Muscle of back (tissue), 11 donors: ENCODE measurements around the gene ZFYVE26. TPM values are rescaled to one million over a fixed set of nuclear protein-coding genes. Genes with fewer than 3 reads are reported as not detected.
"Not testable (repeated sequence)": the region's sequence is repeated elsewhere in the genome, so short reads cannot be mapped to it uniquely, and the experiment has no call there.

Source experiments
- DNase-seq, 3 donors: peaks; one replicate each; pipeline versions ENCODE4 v3.0.0 to v3.0.0-alpha.2; 2013
- polyA plus RNA-seq, 10 donors: library from polyadenylated mRNA; unstranded; fragments of 120-200 nt; gene quantifications; one replicate each; pipeline ENCODE4 v1.2.1, GENCODE V29; 2013; ENCODE audit not compliant: insufficient read length in 10 of 10

Gene ZFYVE26
- polyA plus RNA-seq, 10 donors = 9.3 to 16.5 (median 12.3) TPM

DNA sequence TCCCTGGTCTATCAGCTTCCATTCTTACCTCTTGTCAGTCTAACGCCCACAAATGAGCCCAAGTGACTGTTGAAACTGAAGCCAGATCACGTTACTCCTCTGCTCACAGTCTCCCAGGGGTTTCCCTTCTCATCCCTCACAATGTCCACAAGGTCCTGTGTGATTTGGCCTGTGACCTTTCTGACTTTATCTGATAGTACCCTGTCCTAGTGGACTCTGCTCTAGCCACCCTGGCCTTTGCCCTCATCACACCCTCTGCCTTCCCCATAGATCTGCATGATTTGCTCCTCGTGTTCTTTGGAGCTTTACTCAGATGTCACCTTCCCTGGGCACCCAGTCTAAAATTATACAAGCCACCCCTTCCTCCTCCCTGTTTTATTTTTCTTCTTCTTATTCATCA is 59.2 kb downstream of the ZFYVE26 start:
- no peak for DNase-seq

DNA sequence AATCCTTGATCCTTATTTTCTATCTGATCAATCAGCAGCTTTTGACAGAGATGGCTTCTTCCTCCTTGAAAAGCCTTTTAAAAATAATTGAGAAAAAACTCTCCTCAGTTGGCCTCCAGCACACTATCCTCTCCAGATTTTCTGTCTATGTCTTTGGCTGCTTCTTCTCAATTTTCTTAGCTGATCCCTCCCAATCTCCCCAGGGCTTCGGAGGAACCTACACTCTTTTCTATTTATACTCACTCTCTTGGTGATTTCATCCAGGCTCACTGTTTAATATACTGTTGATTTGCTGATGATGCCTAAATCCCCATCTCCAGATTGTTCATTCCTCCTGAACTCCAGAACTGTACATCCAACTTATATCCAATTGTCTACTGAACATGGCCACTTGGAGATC is 59.9 kb downstream of the ZFYVE26 start:
- peak in 1 of 3 donors; percentile 58 for DNase-seq

DNA sequence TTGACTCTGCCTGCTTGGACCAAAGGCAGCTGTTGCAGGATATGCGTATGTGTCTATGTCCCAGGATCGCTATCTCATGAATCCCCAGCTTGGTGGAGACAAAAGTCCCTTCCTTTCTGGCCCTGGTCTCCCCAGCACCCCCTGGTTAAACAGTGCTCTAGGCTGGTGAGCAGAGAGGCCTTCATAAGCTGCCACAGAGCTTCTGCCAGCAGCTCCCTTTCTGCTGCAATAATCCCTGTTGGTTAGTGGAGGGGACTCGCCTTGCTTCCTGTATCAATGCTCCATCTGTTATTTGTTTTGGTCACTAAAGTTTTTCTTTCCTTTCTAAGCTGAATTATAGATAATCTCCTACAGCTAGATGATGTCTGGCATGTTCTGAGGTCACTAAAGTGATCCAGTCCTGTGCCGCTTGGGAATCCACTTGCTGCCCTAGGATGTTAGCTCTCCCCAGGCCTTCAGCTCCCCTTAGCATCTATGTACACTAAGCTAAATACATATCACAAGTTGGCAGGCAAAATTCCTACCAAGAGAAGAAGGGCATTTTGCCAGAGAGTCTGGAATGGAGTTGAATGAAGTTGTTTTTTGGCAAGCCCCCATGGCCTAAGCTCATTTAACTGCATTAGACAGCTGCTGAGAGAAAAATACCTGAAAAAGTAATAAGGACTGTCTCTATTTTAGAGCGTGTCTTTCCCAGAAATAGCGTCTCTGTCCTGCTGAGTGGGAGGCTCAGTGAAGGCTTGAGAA is 66.9 kb downstream of the ZFYVE26 start:
- peak; percentile 29 to 67 (median 53) for DNase-seq

DNA sequence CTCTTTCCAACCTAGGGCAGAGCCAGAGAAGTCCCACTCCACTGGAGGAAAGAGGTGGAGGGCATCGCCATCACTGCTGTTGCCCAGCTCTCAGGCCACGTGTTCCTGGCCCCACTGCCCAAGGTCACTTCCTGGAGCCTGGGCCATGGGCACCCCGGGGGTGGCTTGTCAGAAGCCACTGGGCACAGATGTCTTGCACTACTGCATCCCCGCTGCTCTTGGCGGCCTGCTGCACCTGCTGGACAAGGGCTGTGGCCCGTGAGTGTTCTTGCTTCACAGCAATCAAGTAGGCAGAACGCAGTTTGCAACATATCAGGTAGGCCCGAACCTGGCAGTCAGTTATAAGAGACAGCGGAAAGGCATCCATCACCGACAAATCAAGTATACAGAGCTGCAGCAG is 68.1 kb downstream of the ZFYVE26 start:
- no peak for DNase-seq

DNA sequence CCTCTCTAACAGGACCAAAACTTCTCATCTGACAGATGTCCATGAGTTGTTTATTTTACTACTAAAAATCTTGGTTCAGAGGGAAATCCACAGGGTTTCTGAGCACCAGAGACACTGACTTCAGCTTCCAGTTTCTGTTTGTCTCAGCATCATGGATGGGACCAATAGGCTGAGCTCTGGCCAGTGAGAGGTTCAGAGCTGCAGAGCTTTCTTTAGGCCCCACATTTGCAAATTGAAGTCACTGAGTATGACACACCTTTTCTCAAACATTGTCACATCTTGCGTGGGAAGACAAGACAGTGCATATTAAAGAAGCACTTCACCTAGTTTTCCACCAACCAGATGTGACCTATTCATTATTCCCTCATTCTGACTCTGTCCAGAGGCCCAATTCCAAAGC is 69.5 kb downstream of the ZFYVE26 start:
- DNase-seq = no peak

DNA sequence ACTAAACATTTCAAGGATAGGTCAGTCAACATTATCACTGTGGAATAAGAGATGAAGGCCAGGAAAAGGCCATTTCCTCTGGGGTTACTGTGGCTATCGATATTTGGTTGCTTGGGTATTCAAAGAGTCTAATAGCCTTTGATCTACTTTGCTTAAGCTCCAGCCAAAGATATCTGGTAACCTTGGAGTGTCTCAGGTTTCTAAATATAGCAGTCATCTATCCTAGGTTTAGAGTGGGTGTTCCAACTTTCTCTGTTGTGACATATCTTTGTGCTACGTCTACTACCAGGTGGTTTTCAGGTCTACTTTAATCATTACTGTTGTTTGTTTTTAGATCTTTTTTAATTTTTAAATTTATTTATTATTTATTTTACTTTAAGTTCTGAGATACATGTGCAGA is 72.3 kb downstream of the ZFYVE26 start:
- no peak for DNase-seq

DNA sequence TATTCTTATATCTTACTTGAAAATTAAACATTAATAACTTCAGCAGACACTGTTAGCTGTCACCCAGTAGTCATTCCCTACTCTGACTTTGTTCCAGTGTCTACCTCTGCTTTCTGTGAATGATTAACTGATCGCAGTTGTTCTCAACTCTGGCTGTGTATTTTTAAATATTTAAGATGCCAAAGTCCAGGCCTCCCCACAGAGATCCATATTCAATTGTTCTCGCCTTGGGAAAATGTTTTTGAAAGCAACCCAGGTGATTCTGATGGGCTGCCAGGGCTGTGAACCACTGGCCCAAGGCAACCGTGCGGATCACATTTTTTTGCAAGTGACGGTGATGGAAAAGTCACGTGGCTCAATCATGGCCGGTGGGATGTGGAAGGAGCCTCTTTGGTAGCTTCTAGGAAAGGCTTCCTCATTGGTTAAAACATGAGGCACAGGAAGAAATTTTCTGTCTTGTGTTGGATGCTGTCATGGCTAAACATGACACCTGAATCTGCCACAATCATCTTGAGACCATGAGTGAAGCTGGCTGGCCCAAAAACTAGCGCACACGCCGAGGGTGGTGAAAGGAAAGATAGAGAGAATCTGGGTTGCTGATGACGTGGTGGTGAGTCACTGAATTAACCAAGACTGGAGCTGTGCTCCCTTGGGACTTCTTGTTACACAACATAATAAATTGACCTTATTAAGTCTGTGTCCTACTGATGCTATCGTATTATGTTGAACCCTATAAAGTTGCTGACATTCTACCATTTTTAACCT is 77.5 kb downstream of the ZFYVE26 start:
- peak in 2 of 3 donors; percentile 5 to 84 for DNase-seq

DNA sequence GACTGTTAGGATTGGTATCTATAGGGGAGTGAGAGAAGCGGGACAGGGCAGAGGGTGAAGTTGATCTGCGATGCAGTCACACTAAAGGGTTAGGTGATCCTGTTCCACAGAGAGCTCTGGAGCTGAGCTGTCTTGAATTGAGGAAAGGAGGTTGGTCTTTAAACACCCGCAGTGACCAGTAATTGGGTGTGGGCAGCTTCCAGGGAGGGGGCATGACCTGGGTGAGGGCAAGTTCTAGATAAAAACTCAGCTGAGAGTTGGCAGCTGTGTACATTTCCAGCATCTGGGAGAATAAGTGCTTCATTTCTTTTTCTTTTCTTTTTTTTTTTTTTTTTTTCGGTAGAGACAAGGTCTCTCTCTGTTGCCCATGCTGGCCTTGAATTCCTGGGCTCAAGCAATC is 79.6 kb downstream of the ZFYVE26 start:
- no peak for DNase-seq

DNA sequence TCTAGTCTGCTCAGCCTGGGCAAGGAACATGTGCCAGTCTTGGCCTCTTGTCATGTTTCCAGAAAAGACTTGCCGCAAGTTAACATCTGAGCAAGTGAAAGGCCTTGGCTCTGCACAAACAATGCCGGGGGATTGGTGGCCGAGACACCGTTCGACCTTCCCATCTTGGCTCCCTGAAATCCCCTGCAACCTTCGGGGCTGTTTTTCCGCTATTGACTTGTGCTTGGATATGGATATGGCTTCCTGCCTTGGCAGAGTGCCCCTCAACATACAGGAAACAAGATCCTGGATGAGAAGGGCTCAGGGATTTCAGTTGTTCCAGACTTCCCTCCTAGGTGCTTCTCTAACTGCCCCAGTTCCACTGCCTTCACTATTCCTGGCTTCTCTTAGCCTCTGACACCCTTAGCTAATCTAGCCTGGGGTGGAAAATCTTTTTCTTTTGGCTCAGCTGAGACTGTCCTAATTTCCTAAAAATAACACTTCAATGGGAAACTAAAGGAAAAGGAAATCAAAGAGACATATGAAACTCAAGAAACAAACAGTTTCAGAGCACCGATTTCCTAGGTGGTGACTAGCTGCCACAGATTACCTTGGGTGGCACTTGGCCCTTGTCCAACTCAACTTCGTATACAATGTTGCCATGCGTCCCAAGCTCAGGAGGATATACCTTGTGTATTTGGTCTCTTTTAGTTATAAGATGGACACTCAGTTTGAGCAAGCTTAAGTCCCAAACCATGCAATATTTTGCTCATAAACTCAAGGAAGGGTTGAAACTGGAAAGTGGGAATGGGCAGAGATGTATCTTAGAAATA is 80.8 kb downstream of the ZFYVE26 start:
- peak in 2 of 3 donors; percentile 41 to 54 for DNase-seq

DNA sequence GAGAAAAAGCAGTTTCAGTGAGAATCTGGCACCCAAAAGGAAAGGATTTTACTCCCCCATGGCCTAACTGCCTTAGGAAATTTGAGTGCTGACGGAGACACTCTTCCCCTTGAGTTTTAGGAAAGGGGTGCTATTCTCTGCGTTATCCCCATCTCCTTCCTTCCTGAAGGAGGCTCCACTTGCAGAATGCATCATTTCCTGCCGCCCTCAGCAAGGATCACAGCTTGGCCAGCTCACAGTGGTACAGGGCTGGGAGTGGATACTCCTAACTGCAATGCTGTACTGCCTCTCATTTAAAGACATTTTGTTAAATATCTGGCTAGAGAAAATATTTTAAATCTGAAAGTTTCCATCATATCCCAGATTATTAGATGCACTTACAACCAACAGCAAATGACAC is 81.7 kb downstream of the ZFYVE26 start:
- DNase-seq = peak in 1 of 3 donors; percentile 36

DNA sequence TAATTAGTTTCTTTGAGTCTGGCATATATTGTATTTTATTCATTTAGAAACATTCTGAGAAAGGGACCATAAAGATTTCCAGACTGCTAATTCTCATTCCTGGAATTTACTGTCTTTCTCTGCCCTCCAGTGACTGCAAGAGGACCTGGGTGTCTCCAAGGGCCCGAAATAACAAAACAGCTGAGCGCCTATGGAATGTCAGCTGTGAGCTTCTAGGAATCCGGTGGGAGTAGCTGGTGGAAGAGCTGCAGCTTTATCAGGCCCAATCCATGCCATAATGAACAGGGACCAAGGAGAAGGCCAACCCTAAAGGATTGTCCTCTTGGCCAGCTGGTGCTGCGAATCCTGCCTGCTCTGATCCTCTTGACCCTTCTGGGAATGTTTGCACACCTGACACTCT is 82.8 kb downstream of the ZFYVE26 start:
- peak; percentile 40 to 64 (median 45) for DNase-seq

DNA sequence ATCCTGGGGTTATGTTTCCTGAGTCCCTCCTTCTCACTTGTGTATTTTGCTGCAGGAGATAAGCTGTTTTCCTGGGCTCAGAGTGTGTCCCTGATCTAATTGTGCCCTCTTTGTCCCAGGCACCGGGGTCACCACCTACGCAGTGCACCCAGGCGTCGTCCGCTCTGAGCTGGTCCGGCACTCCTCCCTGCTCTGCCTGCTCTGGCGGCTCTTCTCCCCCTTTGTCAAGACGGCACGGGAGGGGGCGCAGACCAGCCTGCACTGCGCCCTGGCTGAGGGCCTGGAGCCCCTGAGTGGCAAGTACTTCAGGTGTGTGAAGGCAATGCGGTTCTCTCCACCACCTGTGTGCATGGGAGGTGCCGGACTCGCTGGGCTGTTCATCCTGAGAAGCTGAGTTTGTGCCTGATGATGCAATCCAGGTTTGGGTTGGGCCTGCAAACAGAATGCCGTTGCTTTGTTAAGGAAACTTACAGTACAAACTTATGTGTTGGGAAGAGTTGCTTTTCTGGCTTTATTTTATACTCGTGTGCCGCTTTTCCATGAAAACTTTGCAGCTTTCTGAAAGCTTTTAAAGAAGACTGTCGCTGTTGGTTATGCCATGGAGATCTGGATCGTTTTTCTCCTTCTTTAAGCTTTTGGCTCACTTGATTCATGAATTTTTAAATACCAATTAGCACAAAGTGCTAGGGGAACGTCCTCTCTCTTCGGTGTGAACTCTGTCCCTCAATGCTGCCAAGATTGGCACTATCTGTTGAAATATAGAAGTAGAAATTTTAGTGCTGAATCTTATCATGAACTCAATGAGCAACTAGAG is 87.1 kb downstream of the ZFYVE26 start:
- no peak for DNase-seq

DNA sequence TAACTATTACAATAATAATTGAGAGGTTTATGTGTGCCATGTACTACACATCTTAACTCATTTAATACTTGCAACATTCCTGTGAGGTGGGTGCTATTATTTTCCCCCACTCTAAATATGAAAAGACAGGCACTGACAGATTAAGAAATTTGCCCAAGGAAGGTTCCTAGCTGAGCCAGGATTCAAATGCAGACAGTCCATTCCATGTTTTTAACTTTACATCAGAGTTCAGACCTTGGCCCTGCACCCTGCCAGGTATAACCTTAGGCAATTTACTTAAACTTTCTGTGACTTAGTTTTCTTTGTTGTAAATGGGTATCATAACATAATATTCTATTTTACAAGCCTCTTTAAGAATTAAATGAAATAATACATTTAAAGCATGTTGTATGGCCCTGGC is 88.1 kb downstream of the ZFYVE26 start:
- DNase-seq = no peak

DNA sequence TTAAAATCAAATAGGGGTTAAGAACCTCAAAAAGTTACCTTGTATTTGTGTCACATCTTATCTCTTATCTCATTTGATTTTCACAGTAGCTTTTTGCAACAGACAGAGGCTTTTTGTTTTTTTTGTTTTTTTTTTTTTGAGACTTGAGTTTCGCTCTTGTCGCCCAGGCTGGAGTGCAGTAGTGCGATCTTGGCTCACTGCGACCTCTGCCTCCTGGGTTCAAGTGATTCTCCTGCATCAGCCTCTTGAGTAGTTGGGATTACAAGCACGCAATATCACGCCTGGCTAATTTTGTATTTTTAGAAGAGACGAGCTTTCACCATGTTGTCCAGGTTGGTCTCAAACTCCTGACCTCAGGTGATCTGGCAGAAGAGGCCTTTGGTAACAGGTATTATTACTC is 89.0 kb downstream of the ZFYVE26 start:
- no peak for DNase-seq

DNA sequence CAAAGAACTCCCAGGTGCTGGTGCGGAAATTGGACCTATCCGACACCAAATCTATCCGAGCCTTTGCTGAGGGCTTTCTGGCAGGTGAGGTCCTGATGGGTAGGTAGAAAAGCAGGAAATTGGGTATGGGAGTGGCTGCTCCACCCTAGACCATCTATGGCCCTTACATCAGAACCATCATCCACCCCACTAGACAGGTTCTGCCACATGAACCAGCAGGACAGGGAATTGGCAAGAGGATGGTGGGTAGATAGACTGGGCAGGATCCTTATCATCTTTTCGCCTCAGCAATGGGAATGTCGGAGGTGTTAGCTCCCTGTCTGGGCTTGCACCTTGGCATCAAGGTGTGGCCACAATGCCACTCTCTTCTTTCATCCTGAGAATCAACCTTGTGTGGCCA is 91.2 kb downstream of the ZFYVE26 start:
- no peak for DNase-seq

DNA sequence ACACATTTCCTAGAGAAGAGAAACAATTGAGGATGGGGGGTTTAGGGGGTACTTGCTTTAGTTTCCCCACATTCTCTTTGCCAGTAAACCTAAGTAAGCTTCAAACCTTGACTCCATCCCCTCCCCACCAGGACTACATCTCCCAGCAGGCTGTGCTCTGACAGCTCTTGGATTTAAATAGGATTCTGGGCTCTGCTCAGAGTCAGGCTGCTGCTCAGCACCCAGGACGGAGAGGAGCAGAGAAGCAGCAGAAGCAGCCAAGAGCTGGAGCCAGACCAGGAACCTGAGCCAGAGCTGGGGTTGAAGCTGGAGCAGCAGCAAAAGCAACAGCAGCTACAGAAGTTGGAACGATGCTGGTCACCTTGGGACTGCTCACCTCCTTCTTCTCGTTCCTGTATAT is 94.1 kb downstream of the ZFYVE26 start:
- peak; percentile 38 to 89 (median 79) for DNase-seq

DNA sequence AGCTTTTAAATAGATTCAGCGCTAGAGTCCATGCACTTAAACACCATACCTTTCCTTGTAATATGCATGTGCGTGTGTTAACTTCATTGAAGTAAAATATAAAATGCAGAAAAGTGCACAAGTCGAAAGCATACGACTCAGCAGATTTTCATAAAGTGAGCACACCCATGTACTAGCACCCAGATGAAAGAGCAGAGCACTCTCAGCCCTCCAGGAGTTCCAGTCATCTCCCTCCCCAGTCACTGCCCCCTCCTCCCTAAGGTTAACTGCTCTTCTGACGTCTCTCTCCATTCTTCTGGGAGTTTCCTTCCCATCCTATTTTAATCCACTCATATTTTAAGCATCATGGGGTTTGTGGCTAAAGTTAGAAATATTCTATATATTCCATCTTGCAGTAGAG is 94.5 kb downstream of the ZFYVE26 start:
- DNase-seq = no peak

DNA sequence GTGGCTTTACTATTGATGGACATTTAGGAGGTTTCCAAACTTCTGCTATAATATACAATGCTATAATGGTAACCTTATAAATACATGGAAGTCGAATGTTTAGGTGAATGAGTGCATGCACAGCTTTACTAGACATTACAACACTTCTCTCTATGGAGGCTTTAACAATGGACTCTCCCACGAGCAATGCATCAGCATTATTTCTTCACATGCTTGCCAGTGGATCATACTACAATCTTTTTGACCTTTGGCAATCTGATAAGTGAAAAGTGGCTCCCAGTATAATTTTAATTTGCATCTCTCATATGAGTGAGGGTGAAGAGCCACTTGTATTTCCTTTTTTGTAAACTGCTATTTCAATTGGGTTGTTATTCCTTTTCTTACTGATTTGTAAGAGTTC is 96.5 kb downstream of the ZFYVE26 start:
- DNase-seq = no peak

DNA sequence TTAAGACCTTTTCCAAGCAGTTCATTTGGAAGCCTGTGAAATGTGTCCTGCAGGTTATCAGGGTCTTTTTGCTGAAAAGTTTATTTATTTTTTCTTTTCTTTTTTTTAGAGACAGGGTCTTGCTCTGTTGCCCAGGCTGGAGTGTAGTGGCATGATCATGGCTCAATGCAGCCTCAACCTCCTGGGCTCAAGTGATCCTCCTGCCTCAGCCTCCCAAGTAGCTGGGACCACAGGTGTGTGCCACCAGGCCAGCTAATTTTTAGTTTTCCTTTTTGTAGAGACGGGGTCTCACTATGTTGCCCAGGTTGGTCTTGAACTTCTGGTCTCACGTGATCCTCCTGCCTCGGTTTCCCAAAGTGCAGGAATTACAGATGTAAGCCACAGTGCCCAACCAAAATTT is 97.0 kb downstream of the ZFYVE26 start:
- DNase-seq = not testable (repeated sequence)

DNA sequence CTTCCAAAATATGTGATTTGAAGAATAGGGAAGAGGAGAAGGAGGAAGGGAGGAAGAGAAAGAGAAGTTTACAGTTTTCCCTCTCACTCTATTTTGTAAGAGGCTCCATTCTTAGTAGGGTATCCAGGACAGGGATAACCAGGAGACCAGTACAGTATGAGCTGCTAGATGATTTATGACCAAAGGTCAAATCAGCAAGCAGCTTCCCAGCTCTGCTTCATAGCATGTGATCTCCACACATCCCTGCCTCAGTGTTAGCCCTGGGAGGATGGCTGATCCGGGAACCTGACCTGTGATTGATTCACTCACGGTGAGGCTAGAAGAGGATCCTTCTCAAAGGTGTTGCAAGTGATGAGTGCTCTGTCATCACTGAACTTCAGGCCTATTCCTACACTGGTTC is 98.1 kb downstream of the ZFYVE26 start:
- no peak for DNase-seq

DNA sequence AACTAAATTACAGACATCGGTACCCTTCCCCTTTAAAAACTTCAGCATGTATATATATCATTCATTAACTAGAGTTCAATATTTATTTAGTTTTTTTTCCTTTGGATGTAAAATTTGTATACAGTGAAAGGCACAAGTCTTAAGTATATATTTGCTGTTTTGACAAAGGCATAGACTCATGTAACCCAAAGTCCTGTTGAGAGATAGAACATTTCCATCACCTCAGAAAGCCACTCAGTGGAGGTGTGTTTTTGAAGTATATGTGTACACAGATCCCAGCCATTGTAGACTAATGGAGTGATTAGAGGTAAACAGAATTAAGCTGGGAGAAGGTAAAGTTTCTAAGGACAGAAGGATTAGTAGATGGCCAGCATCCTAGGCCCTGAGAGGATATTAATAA is 99.3 kb downstream of the ZFYVE26 start:
- DNase-seq = no peak

DNA sequence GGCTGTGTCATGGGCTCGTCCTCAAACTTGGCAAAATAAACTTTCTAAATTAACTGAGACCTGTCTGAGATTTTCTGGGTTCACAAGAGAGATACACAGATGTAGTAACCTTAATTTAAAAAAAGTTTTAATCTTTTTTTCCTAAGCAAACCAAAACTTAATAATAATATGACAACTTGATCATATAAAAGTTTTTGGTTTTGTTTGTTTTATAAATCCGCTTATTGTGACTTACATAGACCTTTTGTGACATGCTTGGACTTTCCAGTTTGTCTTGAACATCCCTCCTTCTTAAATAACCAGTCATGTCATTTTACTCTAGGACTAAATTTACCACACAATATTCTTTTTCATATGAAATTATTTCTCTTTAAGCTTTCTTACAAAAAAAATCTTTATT is 106.2 kb downstream of the ZFYVE26 start:
- no peak for DNase-seq
